Right lobe of liver (tissue), 4 donors: Measurements from ENCODE around the gene DIP2A.

Experiments
- POLR2A ChIP-seq: fragments of 450-650 bp; IDR thresholded peaks from one replicate; pipeline ENCODE4 v1.6.1; 2017; ENCODE audit warnings: antibody characterized with exemption, mild to moderate bottlenecking
- TF ChIP-seq, protein P1 (sequence below), 4 donors: fragments of 200-600 bp in 3 of 4; fragments of 450-650 bp in 1 of 4; IDR thresholded peaks; one replicate each; pipeline versions ENCODE4 v1.5.1 to v1.8.0; 2016 to 2022; ENCODE audit warnings: antibody characterized with exemption in 4 of 4, mild to moderate bottlenecking in 2 of 4
- donor health status: DM: no; HTN: no; CAD: no.
- donor health status: DM: no; HTN: no; CAD: no.
- donor health status: DM: no; HTN: yes; CAD: no.

DNA sequence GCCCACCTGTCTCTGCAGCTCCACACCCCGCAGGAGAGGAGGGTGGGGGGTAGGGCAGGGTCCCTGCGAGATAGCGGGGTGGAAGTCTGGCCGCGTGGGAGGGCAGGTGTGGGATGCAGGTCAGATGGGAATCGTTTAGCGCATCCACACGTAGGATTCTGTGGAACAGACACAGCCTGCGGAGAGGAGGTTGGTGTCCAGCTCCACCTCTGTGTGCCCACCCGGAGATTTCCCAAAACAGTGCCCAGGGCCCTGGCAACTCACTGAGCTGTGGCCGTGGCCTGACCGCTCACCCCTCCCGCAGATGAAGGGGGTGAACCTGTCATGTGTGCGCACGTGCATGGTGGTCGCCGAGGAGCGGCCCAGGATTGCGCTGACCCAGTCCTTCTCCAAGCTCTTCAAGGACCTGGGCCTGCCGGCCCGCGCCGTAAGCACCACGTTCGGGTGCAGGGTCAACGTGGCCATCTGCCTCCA, 99.3 kb downstream of the DIP2A start:
- TF ChIP-seq, protein P1, sequence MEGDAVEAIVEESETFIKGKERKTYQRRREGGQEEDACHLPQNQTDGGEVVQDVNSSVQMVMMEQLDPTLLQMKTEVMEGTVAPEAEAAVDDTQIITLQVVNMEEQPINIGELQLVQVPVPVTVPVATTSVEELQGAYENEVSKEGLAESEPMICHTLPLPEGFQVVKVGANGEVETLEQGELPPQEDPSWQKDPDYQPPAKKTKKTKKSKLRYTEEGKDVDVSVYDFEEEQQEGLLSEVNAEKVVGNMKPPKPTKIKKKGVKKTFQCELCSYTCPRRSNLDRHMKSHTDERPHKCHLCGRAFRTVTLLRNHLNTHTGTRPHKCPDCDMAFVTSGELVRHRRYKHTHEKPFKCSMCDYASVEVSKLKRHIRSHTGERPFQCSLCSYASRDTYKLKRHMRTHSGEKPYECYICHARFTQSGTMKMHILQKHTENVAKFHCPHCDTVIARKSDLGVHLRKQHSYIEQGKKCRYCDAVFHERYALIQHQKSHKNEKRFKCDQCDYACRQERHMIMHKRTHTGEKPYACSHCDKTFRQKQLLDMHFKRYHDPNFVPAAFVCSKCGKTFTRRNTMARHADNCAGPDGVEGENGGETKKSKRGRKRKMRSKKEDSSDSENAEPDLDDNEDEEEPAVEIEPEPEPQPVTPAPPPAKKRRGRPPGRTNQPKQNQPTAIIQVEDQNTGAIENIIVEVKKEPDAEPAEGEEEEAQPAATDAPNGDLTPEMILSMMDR (IDR thresholded peaks at IDR 0.05), result no peak
- TF ChIP-seq POLR2A, result no peak
